ENCODE measurements around the gene ZNF536. TPM values are rescaled to one million over a fixed set of nuclear protein-coding genes. Genes with fewer than 3 reads are reported as not detected.

Gene ZNF536
- total and polyA plus RNA-seq, 2 donors (not counting 1 experiment from before 2014, with no cell fraction given): 0.50 TPM; not detected in 1

DNA sequence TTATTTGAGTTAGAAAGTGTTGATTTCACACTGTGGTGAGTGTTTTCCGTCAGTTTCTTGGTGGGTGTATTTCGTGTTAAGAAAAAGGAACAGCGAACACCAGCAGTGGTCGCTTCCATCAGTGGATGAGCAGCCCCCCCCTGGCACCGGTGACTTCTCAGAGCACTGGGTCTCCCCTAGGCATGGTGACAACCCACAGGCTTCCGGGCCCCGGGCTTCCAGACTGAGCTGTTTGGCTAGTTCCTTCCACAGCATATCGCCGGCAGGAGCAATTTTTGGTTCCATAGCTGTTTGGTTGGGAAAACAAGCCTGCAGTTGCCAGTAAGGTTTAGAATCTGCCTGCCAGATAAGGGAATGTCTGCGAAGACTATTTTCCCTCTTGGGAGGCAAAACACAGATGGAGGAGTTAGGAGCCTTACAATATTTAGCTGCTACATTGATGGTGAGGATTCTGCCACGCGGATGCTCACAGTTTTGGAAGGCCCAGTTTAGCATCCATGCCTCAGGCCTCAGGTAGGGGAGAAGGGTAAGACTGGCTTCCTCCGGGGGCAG is 18.7 kb upstream of the ZNF536 start:
- H3K4me2 ChIP-seq (ENCODE audit: extremely low read depth, insufficient read depth, low read length): no peak overlapping the region
- H3K27me3 ChIP-seq (ENCODE audit: control insufficient read depth, insufficient read depth, low read length): no peaks in the 10 kb centered on the region
- no peaks in the 10 kb centered on the region for H4K20me1 ChIP-seq (ENCODE audit: control insufficient read depth, extremely low read depth, insufficient read depth, low read length)
- H3K4me1 ChIP-seq (ENCODE audit: control insufficient read depth, extremely low read depth, insufficient read depth, low read length): no peaks in the 10 kb centered on the region
- no peak overlapping the region for H3K9ac ChIP-seq (ENCODE audit: insufficient read depth, low read length)
- H3K79me2 ChIP-seq (ENCODE audit: control insufficient read depth, insufficient read depth, low read length): no peaks in the 10 kb centered on the region
- TF ChIP-seq, protein P1, sequence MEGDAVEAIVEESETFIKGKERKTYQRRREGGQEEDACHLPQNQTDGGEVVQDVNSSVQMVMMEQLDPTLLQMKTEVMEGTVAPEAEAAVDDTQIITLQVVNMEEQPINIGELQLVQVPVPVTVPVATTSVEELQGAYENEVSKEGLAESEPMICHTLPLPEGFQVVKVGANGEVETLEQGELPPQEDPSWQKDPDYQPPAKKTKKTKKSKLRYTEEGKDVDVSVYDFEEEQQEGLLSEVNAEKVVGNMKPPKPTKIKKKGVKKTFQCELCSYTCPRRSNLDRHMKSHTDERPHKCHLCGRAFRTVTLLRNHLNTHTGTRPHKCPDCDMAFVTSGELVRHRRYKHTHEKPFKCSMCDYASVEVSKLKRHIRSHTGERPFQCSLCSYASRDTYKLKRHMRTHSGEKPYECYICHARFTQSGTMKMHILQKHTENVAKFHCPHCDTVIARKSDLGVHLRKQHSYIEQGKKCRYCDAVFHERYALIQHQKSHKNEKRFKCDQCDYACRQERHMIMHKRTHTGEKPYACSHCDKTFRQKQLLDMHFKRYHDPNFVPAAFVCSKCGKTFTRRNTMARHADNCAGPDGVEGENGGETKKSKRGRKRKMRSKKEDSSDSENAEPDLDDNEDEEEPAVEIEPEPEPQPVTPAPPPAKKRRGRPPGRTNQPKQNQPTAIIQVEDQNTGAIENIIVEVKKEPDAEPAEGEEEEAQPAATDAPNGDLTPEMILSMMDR (conservative IDR thresholded peaks at IDR 0.05 in 1 of 2, IDR thresholded peaks at IDR 0.05 in 1 of 2; ENCODE audit: low read depth in 1 of 2, low read length in 2 of 2): no peak
- TF ChIP-seq EZH2 (IDR thresholded peaks at IDR 0.05; ENCODE audit: low read length, missing control alignments): no peak
- DNase-seq (ENCODE audit: low read depth in 2 of 2): no peak
- no peak overlapping the region for H3K27ac ChIP-seq (ENCODE audit: insufficient read depth, low read length)
- no peaks in the 10 kb centered on the region for H3K9me3 ChIP-seq (ENCODE audit: control insufficient read depth, insufficient read depth, low read depth, low read length)
- no peaks in the 10 kb centered on the region for H3K36me3 ChIP-seq (ENCODE audit: control insufficient read depth, insufficient read depth, low read length)
- H2AFZ ChIP-seq (ENCODE audit: low read length): no peak overlapping the region
- no peak overlapping the region for H3K4me3 ChIP-seq (replicated peaks in 1 of 4; ENCODE audit: control extremely low read depth in 1 of 4, insufficient read depth in 1 of 4, low read depth in 3 of 4, low read length in 4 of 4)

DNA sequence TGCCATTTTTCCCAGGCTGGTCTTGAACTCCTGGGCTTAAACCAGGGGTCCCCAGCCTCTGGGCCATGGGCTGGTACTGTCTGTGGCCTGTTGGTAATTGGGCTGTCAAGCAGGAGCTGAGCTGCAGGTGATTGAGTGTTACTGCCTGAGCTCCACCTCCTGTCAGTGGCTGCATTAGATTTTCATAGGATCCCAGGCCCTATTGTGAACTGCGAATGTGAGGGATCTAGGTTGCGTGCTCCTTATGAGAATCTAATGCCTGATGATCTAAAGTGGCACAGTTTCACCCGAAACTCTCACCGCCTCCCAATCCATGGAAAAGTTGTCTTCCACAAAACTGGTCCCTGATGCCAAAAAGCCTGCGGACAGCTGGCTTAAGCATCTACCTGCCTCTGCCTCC is 16.6 kb upstream of the ZNF536 start:
- no peak overlapping the region for H3K27ac ChIP-seq (ENCODE audit: insufficient read depth, low read length)
- no peaks in the 10 kb centered on the region for H3K36me3 ChIP-seq (ENCODE audit: control insufficient read depth, insufficient read depth, low read length)
- H3K4me1 ChIP-seq (ENCODE audit: control insufficient read depth, extremely low read depth, insufficient read depth, low read length): no peaks in the 10 kb centered on the region
- no peak overlapping the region for H3K9ac ChIP-seq (ENCODE audit: insufficient read depth, low read length)
- no peaks in the 10 kb centered on the region for H3K79me2 ChIP-seq (ENCODE audit: control insufficient read depth, insufficient read depth, low read length)
- no peaks in the 10 kb centered on the region for H3K9me3 ChIP-seq (ENCODE audit: control insufficient read depth, insufficient read depth, low read depth, low read length)
- H4K20me1 ChIP-seq (ENCODE audit: control insufficient read depth, extremely low read depth, insufficient read depth, low read length): no peaks in the 10 kb centered on the region
- H3K27me3 ChIP-seq (ENCODE audit: control insufficient read depth, insufficient read depth, low read length): no peaks in the 10 kb centered on the region
- DNase-seq (ENCODE audit: low read depth in 2 of 2): no peak
- no peak overlapping the region for H2AFZ ChIP-seq (ENCODE audit: low read length)
- TF ChIP-seq EZH2 (IDR thresholded peaks at IDR 0.05; ENCODE audit: low read length, missing control alignments): no peak
- TF ChIP-seq, protein P1 (conservative IDR thresholded peaks at IDR 0.05 in 1 of 2, IDR thresholded peaks at IDR 0.05 in 1 of 2; ENCODE audit: low read depth in 1 of 2, low read length in 2 of 2): no peak
- no peak overlapping the region for H3K4me3 ChIP-seq (replicated peaks in 1 of 4; ENCODE audit: control extremely low read depth in 1 of 4, insufficient read depth in 1 of 4, low read depth in 3 of 4, low read length in 4 of 4)
- H3K4me2 ChIP-seq (ENCODE audit: extremely low read depth, insufficient read depth, low read length): no peak overlapping the region

DNA sequence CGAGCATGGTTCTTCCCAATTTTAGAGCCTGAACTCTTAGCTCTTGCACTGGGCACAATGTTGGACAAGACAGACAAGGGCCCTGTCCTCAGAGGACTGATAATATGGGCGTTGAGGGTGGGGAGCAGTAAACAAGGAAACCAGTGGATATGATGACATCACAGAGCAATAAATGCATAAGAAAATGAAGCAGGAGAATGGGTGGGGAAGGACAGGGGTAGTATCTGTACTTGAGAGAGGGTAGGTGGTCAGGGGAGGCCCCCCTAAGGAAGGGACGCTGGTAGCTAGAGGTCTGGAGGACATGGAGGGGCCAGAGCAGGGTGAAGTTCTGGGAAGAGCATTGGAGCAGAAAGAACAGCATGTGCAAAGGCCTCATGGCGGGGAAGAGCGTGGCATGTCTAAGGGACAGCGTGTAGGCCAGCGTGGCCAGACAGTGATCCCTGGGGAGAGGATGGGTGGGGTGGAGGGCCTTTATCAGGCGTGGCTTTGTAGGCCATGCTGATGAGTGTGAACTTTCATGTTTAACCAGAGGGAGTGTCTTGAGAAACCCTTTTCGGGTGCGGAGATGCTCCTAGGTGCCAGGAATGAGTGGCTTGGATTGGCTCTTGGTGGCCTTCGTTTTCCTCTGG is 15.1 kb upstream of the ZNF536 start:
- H3K4me1 ChIP-seq (ENCODE audit: control insufficient read depth, extremely low read depth, insufficient read depth, low read length): no peaks in the 10 kb centered on the region
- H3K9ac ChIP-seq (ENCODE audit: insufficient read depth, low read length): no peak overlapping the region
- H4K20me1 ChIP-seq (ENCODE audit: control insufficient read depth, extremely low read depth, insufficient read depth, low read length): no peaks in the 10 kb centered on the region
- H3K36me3 ChIP-seq (ENCODE audit: control insufficient read depth, insufficient read depth, low read length): no peaks in the 10 kb centered on the region
- DNase-seq (ENCODE audit: low read depth in 2 of 2): no peak
- TF ChIP-seq EZH2 (IDR thresholded peaks at IDR 0.05; ENCODE audit: low read length, missing control alignments): no peak
- TF ChIP-seq, protein P1 (conservative IDR thresholded peaks at IDR 0.05 in 1 of 2, IDR thresholded peaks at IDR 0.05 in 1 of 2; ENCODE audit: low read depth in 1 of 2, low read length in 2 of 2): no peak
- no peaks in the 10 kb centered on the region for H3K79me2 ChIP-seq (ENCODE audit: control insufficient read depth, insufficient read depth, low read length)
- no peak overlapping the region for H3K4me3 ChIP-seq (replicated peaks in 1 of 4; ENCODE audit: control extremely low read depth in 1 of 4, insufficient read depth in 1 of 4, low read depth in 3 of 4, low read length in 4 of 4)
- H3K27me3 ChIP-seq (ENCODE audit: control insufficient read depth, insufficient read depth, low read length): no peaks in the 10 kb centered on the region
- H2AFZ ChIP-seq (ENCODE audit: low read length): no peak overlapping the region
- H3K4me2 ChIP-seq (ENCODE audit: extremely low read depth, insufficient read depth, low read length): no peak overlapping the region
- H3K27ac ChIP-seq (ENCODE audit: insufficient read depth, low read length): no peak overlapping the region
- H3K9me3 ChIP-seq (ENCODE audit: control insufficient read depth, insufficient read depth, low read depth, low read length): no peaks in the 10 kb centered on the region
